Loucy (cell line): ENCODE results near the gene KDM7A.

Experiments used
- EZH2phosphoT487 ChIP-seq: fragments of 200-600 bp; IDR thresholded peaks from 2 replicates; pipeline ENCODE4 v1.6.1; 2018; ENCODE audit warnings: antibody characterized with exemption, mild to moderate bottlenecking, moderate library complexity, borderline replicate concordance
- TF ChIP-seq, protein P1 (sequence below): fragments of 200-600 bp; sonication (generic); conservative IDR thresholded peaks from 2 replicates; pipeline ENCODE4 v1.5.1; 2014; ENCODE audit warnings: mild to moderate bottlenecking, antibody characterized with exemption, low read length

- TF ChIP-seq, protein P1, sequence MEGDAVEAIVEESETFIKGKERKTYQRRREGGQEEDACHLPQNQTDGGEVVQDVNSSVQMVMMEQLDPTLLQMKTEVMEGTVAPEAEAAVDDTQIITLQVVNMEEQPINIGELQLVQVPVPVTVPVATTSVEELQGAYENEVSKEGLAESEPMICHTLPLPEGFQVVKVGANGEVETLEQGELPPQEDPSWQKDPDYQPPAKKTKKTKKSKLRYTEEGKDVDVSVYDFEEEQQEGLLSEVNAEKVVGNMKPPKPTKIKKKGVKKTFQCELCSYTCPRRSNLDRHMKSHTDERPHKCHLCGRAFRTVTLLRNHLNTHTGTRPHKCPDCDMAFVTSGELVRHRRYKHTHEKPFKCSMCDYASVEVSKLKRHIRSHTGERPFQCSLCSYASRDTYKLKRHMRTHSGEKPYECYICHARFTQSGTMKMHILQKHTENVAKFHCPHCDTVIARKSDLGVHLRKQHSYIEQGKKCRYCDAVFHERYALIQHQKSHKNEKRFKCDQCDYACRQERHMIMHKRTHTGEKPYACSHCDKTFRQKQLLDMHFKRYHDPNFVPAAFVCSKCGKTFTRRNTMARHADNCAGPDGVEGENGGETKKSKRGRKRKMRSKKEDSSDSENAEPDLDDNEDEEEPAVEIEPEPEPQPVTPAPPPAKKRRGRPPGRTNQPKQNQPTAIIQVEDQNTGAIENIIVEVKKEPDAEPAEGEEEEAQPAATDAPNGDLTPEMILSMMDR, result no peak
- no peak for TF ChIP-seq EZH2phosphoT487
Observed at GRCh38 chr7:140145709-140146108, 31.1 kb downstream of the KDM7A start.
